Omental fat pad (tissue), 4 donors: ENCODE data around the gene PDE6C. TPM values are rescaled to one million over a fixed set of nuclear protein-coding genes. Genes with fewer than 3 reads are reported as not detected.
A peak's percentile ranks its signal among the peaks of the same experiment; 100 is the strongest.

Experiments used
- ATAC-seq: fragments of 150-250 bp; one replicate; pipeline ENCODE4 v1.9.1; 2016; ENCODE audit warnings: mild to moderate bottlenecking, moderate library complexity; ENCODE audit not compliant: low FRiP score
- DNase-seq: peaks from one replicate; pipeline ENCODE4 v3.0.0-alpha.2; 2019; ENCODE audit warnings: low spot score
- total RNA-seq, 4 donors: library from RNA; depleted of rRNA; stranded (reverse); fragments of >200 nt; gene quantifications; one replicate each; pipeline ENCODE4 v1.1.0, GENCODE V29; 2016
- TF ChIP-seq, protein P1 (sequence below), 3 donors: fragments of 450-650 bp; IDR thresholded peaks; one replicate each; pipeline ENCODE4 v1.5.1; 2016 to 2017; ENCODE audit warnings: antibody characterized with exemption in 3 of 3, mild to moderate bottlenecking in 3 of 3, moderate library complexity in 2 of 3

PDE6C gene
- total RNA-seq: not detected

DNA sequence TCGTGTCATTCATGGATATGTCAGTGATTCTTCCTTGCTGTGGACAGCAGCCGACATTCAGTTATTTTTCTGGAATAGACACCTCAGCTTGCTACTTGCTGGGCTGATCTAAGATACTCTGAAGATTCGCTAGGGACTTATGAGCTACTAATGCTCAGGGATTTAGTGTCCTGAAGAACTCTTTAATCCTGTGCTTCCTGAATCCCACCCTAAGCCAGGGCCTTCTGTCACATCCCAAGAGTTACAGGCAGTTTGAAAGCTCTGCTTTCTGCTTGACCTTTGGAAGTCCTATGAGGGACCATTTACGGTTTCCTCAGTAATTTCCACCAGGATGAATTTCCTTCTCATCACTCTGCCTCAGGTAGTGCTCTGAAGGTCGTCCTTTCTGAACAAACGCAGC, at the start of gene PDE6C:
TSS of gene PDE6C (plus strand) at position 227 of the 400 bp plus-strand sequence. CDS start 189 bp downstream, outside the sequence.
- DNase-seq (no peak), ATAC-seq (no peak)
- TF ChIP-seq, protein P1, sequence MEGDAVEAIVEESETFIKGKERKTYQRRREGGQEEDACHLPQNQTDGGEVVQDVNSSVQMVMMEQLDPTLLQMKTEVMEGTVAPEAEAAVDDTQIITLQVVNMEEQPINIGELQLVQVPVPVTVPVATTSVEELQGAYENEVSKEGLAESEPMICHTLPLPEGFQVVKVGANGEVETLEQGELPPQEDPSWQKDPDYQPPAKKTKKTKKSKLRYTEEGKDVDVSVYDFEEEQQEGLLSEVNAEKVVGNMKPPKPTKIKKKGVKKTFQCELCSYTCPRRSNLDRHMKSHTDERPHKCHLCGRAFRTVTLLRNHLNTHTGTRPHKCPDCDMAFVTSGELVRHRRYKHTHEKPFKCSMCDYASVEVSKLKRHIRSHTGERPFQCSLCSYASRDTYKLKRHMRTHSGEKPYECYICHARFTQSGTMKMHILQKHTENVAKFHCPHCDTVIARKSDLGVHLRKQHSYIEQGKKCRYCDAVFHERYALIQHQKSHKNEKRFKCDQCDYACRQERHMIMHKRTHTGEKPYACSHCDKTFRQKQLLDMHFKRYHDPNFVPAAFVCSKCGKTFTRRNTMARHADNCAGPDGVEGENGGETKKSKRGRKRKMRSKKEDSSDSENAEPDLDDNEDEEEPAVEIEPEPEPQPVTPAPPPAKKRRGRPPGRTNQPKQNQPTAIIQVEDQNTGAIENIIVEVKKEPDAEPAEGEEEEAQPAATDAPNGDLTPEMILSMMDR (IDR thresholded peaks at IDR 0.05): no peak

DNA sequence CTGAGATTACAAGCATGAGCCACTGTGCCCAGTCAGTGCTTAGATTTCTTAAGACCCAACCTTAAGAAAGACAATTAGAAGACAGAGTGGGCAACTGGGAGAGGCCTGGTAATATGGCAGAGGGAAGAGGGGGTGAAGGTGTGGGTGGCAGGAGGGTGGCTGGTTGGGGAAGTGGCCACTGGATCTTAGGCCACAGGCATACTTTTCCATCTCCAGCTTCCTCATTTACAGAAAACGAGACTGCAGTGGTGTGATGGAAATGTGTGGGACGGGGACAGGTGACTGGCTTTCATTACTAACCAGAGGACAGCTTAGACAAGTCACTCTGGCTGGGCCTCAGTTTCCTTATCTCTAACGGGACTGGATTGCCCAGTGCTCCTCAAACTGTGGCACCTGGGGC, 46.9 kb upstream of the PDE6C start:
- DNase-seq (no peak), ATAC-seq (no peak)
- TF ChIP-seq, protein P1 (IDR thresholded peaks at IDR 0.05): no peak

DNA sequence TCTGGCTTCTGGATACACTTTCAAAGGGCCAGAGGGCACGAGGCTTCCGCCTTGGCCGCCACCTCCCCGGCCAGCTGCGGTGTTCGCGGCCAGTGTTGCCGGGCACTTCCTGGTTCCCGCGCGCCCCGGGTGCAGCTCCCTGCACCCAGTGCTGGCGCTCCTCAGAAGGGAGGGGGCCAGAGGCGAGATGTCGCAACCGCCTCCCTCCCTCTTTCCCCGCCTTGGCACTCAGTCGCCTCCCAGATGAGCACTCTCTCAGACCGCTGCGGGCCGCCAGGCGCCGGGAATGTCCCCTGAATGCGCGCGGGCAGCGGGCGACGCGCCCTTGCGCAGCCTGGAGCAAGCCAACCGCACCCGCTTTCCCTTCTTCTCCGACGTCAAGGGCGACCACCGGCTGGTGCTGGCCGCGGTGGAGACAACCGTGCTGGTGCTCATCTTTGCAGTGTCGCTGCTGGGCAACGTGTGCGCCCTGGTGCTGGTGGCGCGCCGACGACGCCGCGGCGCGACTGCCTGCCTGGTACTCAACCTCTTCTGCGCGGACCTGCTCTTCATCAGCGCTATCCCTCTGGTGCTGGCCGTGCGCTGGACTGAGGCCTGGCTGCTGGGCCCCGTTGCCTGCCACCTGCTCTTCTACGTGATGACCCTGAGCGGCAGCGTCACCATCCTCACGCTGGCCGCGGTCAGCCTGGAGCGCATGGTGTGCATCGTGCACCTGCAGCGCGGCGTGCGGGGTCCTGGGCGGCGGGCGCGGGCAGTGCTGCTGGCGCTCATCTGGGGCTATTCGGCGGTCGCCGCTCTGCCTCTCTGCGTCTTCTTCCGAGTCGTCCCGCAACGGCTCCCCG, 45.7 kb upstream of the PDE6C start, which contains the start of gene FFAR4:
TSS of gene FFAR4 (plus strand) at position 231 of the 842 bp plus-strand sequence. CDS start at position 287, 56 bp downstream.
- ATAC-seq: peak; percentile 50

DNA sequence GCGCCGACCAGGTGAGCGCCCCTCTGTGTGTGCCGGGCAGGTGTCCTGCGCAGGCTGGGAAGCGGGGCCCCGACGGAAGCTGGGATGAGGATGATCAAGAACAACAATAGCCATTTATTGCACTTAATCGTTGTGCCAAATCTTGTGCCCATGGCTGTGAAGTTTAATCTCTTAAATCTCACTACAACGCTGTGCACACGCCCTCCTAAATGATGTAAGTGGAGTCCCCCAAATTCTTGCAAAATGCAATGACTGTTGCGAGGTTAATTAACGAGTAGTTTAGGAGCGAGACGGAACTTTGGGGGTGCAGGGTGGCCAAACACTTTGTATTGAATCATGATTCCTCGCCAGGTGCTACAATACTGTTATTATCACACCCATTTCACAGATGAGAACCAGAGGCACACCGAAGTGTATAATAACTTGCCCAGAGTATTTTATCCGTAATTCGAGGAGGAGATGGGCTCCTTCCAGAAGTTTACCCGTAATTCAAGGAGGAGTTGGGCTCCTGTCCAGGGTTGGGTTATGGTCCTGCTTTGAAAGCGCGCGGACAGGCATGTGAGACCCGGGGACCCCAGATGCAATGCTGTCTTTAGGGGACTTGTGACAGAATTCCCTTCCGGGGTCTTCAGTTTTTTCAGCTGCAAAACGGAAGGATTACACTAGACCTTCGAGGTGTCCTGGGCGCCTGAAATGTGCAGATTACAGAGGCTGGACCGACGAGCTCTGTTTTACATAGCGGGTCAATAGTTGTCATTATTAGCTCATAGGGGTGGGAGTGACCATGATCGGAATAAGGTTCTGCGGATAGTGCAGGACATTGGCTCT, 44.8 kb upstream of the PDE6C start:
- TF ChIP-seq, protein P1 (IDR thresholded peaks at IDR 0.05): no peak
- ATAC-seq (no peak), DNase-seq (no peak)

More for the DNA sequence above, 45.7 kb upstream of the PDE6C start, which contains the start of gene FFAR4:
- no peak for DNase-seq
- TF ChIP-seq, protein P1 (IDR thresholded peaks at IDR 0.05): no peak

DNA sequence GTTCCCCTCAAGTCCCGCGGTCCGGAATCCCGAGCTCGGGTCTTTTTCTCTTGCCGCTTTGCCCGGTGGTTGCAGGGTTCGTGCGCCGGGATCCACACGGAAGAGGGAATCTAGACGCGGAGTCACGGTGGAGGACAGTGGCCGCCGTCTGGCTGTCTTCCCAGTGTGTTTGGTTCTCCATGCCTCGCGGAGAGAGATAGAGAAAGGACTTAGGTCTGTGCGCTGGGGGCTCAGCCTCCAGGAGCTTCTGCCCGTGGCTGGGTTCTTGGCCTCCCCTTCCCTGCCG, 44.3 kb upstream of the PDE6C start:
- DNase-seq: no peak
- TF ChIP-seq, protein P1 (IDR thresholded peaks at IDR 0.05): no peak
- no peak for ATAC-seq

DNA sequence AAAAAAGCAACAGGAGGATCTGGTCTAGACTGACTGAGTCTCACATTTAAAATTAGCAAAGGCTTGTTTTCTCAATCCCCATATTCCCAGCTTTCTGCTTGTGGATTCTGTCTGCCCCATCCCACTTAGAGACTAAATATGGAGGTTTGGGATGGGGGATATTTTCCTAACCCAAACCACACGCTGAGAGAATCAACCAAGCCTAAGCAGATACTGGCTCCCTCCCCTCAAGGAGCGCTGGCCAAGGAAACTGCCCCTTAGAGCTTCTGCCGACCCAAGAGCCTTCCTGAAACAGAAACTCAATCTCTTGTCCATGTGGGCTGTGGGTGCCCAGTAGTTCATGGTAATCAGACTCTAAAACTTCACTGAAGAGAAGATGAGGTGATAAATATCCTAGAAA, 42.0 kb upstream of the PDE6C start:
- DNase-seq: no peak
- TF ChIP-seq, protein P1 (IDR thresholded peaks at IDR 0.05): no peak

More for the DNA sequence above, 42.0 kb upstream of the PDE6C start:
- ATAC-seq: no peak
